Trophoblast cell (in vitro differentiated cells and primary cell): Measurements from ENCODE around the gene CRY1.

Experiments used
- DNase-seq, 2 donors: peaks; one replicate each; pipeline ENCODE4 v3.0.0-alpha.2; 2016
- H2AFZ ChIP-seq: 2 replicates; pipeline ENCODE4 v1.6.1; 2013; ENCODE audit warnings: low read length, moderate library complexity, mild to moderate bottlenecking; ENCODE audit not compliant: insufficient read depth, poor library complexity
- H2AK5ac ChIP-seq: 2 replicates; pipeline ENCODE4 v1.6.1; 2013; ENCODE audit warnings: mild to moderate bottlenecking, low read length
- H2BK120ac ChIP-seq: 2 replicates; pipeline ENCODE4 v1.6.1; 2013; ENCODE audit warnings: low read length, mild to moderate bottlenecking, moderate library complexity; ENCODE audit not compliant: insufficient read depth, poor library complexity
- H2BK12ac ChIP-seq: 2 replicates; pipeline ENCODE4 v1.6.1; 2013; ENCODE audit warnings: mild to moderate bottlenecking, low read length, moderate library complexity
- H2BK5ac ChIP-seq: 2 replicates; pipeline ENCODE4 v1.6.1; 2013; ENCODE audit warnings: low read length, low read depth, moderate library complexity, mild to moderate bottlenecking; ENCODE audit not compliant: poor library complexity
- H3K14ac ChIP-seq: 2 replicates; pipeline ENCODE4 v1.6.1; 2013; ENCODE audit warnings: mild to moderate bottlenecking, low read length
- H3K18ac ChIP-seq: 2 replicates; pipeline ENCODE4 v1.6.1; 2013; ENCODE audit warnings: mild to moderate bottlenecking, low read length
- H3K23ac ChIP-seq: 2 replicates; pipeline ENCODE4 v1.6.1; 2013; ENCODE audit warnings: low read length
- H3K27ac ChIP-seq: 2 replicates; pipeline ENCODE4 v1.5.1; 2013; ENCODE audit warnings: low read depth, mild to moderate bottlenecking, inconsistent platforms, low read length, moderate library complexity
- H3K27me3 ChIP-seq: 2 replicates; pipeline ENCODE4 v1.6.1; 2013; ENCODE audit warnings: inconsistent platforms, mild to moderate bottlenecking, low read length, moderate library complexity; ENCODE audit not compliant: insufficient read depth
- H3K36me3 ChIP-seq, 2 experiments: 1 replicate in 1 of 2; 2 replicates in 1 of 2; pipeline ENCODE4 v1.6.1; 2013; ENCODE audit warnings: low read length in 2 of 2, mild to moderate bottlenecking in 2 of 2, moderate library complexity in 1 of 2; ENCODE audit not compliant: insufficient read depth in 2 of 2, control insufficient read depth in 1 of 2
- H3K4ac ChIP-seq: 2 replicates; pipeline ENCODE4 v1.6.1; 2013; ENCODE audit warnings: low read depth, mild to moderate bottlenecking, low read length, moderate library complexity
- H3K4me1 ChIP-seq, 2 experiments: 1 replicate in 1 of 2; 2 replicates in 1 of 2; pipeline ENCODE4 v1.6.1; 2013; ENCODE audit warnings: low read length in 2 of 2, mild to moderate bottlenecking in 2 of 2, moderate library complexity in 1 of 2; ENCODE audit not compliant: insufficient read depth in 2 of 2, control insufficient read depth in 1 of 2
- H3K4me2 ChIP-seq: 2 replicates; pipeline ENCODE4 v1.6.1; 2013; ENCODE audit warnings: inconsistent platforms, mild to moderate bottlenecking, low read length, moderate library complexity
- H3K4me3 ChIP-seq: 2 replicates; pipeline ENCODE4 v1.5.1; 2013; ENCODE audit warnings: mild to moderate bottlenecking, low read depth, low read length, inconsistent platforms
- H3K79me1 ChIP-seq: one replicate; pipeline ENCODE4 v1.6.1; 2013; ENCODE audit warnings: low read length
- H3K79me2 ChIP-seq: 2 replicates; pipeline ENCODE4 v1.6.1; 2013; ENCODE audit warnings: low read length, mild to moderate bottlenecking; ENCODE audit not compliant: control insufficient read depth, insufficient read depth, poor library complexity
- H3K9ac ChIP-seq: 2 replicates; pipeline ENCODE4 v1.6.1; 2013; ENCODE audit warnings: mild to moderate bottlenecking, low read length
- H3K9me3 ChIP-seq: 2 replicates; pipeline ENCODE4 v1.6.1; 2013; ENCODE audit warnings: low read depth, mild to moderate bottlenecking, control low read depth, inconsistent platforms, low read length; ENCODE audit not compliant: insufficient read depth
- H4K12ac ChIP-seq: 2 replicates; pipeline ENCODE4 v1.6.1; 2013; ENCODE audit warnings: low read depth, mild to moderate bottlenecking, low read length, moderate library complexity
- H4K8ac ChIP-seq: 2 replicates; pipeline ENCODE4 v1.6.1; 2013; ENCODE audit warnings: low read depth, mild to moderate bottlenecking, low read length, moderate library complexity
- H4K91ac ChIP-seq: one replicate; pipeline ENCODE4 v1.6.1; 2013; ENCODE audit warnings: low read depth, mild to moderate bottlenecking, low read length, moderate library complexity
- WGBS: extraction: QIAGEN DNeasy Blood & Tissue Kit; methylation state at CpG from one replicate; pipeline ENCODE4 v1.1.7; 2013; ENCODE audit warnings: missing lambda C conversion rate; ENCODE audit not compliant: insufficient read length, insufficient coverage; ENCODE audit errors: extremely low coverage; 5-methylcytosine and 5-hydroxymethylcytosine counted together

Gene CRY1

DNA sequence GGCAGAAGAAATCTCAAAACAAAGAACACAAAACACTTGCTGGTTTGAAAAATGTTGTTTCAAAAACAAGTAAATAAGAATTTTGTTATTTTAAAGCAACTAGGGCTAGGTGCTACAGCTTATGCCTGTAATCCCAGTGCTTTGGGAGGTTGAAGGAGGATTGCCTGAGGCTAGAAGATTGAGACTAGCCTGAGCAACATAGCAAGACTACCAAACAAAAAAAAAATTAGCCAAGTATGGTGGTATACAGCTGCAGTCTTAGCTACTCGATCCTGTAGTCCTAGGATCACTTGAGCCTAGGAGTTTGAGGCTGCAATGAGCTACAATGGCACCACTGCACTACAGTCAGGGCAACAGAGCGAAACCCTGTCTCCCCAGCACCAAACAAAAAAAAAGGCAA is 73.8 kb downstream of the CRY1 start:
- no CpG with 5 or more reads among the region's 2 CpGs for WGBS
- no peak overlapping the region for H3K9ac ChIP-seq
- H2AFZ ChIP-seq, result no peak overlapping the region
- no peak overlapping the region for H3K4me2 ChIP-seq
- H2BK5ac ChIP-seq, result no peak overlapping the region
- no peak overlapping the region for H4K12ac ChIP-seq
- H3K27ac ChIP-seq, result no peak overlapping the region
- H2BK12ac ChIP-seq, result no peak overlapping the region
- no peaks in the 10 kb centered on the region for H3K79me2 ChIP-seq
- no peak overlapping the region for H2AK5ac ChIP-seq
- H3K9me3 ChIP-seq, result no peaks in the 10 kb centered on the region
- H4K8ac ChIP-seq, result no peak overlapping the region
- DNase-seq, result peak; percentile 50 to 94
- H3K27me3 ChIP-seq, result no peaks in the 10 kb centered on the region
- no peak overlapping the region for H3K4ac ChIP-seq
- H3K4me1 ChIP-seq, result peaks cover 0 to 1% of the 10 kb centered on the region in 2 experiments
- H3K14ac ChIP-seq, result no peak overlapping the region
- no peak overlapping the region for H3K4me3 ChIP-seq
- no peak overlapping the region for H2BK120ac ChIP-seq
- no peak overlapping the region for H3K18ac ChIP-seq
- H4K91ac ChIP-seq, result no peak overlapping the region
- no peaks in the 10 kb centered on the region for H3K36me3 ChIP-seq
- no peaks in the 10 kb centered on the region for H3K79me1 ChIP-seq
- H3K23ac ChIP-seq, result no peak overlapping the region

DNA sequence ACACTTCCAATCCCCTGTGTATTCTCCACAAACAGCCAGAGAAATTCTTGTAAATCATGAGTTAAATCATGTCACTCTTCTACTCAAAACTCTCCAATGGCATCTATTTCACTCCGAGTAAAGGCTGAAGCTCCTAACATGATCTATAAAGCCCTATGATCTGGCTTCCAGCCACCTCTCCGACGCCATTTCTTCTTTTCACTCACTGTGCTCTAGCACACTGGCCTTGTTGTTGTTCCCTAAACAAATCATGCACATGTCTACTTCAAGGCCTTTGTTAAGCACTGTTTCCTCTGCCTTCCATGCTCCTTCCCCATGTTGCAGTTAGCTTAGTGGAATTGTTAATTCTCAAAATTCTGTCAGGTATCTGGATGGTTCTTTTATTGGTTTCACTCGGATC is 76.3 kb downstream of the CRY1 start:
- Histone ChIP-seq H3K9ac (no peak overlapping the region), H3K4ac (no peak overlapping the region), H4K12ac (no peak overlapping the region), H2BK120ac (no peak overlapping the region), H4K8ac (no peak overlapping the region), H3K4me3 (no peak overlapping the region), H3K79me2 (no peaks in the 10 kb centered on the region), H2AFZ (no peak overlapping the region), H3K4me1 (peaks cover 0 to 1% of the 10 kb centered on the region in 2 experiments), H2AK5ac (no peak overlapping the region), H2BK5ac (no peak overlapping the region), H3K79me1 (no peaks in the 10 kb centered on the region), H3K9me3 (no peaks in the 10 kb centered on the region), H3K14ac (no peak overlapping the region), H3K23ac (no peak overlapping the region), H3K18ac (no peak overlapping the region), H3K4me2 (no peak overlapping the region), H3K36me3 (no peaks in the 10 kb centered on the region), H2BK12ac (no peak overlapping the region), H4K91ac (no peak overlapping the region), H3K27me3 (no peaks in the 10 kb centered on the region), H3K27ac (no peak overlapping the region)
- no peak for DNase-seq
- WGBS, result no CpG with 5 or more reads among the region's 4 CpGs

DNA sequence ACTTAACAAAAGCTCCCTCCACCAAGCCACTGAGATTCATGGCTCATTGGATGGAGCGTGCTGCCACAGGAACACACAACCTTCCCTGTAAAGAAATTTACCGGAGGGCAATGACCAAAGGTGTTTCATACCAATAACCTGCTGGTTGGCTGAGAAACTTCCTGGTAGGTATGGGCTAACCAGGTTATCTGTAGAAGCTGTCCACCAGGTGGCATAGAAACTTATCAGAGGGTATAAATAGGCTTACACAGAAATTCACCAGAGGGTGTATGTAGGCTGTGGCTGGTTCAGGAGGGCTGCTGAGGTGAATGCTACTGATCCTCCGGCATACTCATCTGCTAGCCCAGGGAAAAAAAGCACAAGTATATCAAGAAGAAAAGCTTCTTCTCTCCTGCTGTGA is 79.3 kb downstream of the CRY1 start:
- Histone ChIP-seq H3K23ac (no peak overlapping the region), H3K4ac (no peak overlapping the region), H2AFZ (no peak overlapping the region), H3K18ac (no peak overlapping the region), H2BK5ac (no peak overlapping the region), H3K4me1 (no peaks in the 10 kb centered on the region), H3K14ac (no peak overlapping the region), H4K8ac (no peak overlapping the region), H2BK12ac (no peak overlapping the region), H3K79me2 (no peaks in the 10 kb centered on the region), H3K27me3 (no peaks in the 10 kb centered on the region), H3K79me1 (no peaks in the 10 kb centered on the region), H3K4me3 (no peak overlapping the region), H2AK5ac (no peak overlapping the region), H3K4me2 (no peak overlapping the region), H3K36me3 (peaks cover 0 to 2% of the 10 kb centered on the region in 2 experiments), H3K9me3 (no peaks in the 10 kb centered on the region), H3K9ac (no peak overlapping the region), H2BK120ac (no peak overlapping the region), H3K27ac (no peak overlapping the region), H4K12ac (no peak overlapping the region), H4K91ac (no peak overlapping the region)
- no CpG with 5 or more reads among the region's 3 CpGs for WGBS
- DNase-seq, result peak; percentile 93 to 97

DNA sequence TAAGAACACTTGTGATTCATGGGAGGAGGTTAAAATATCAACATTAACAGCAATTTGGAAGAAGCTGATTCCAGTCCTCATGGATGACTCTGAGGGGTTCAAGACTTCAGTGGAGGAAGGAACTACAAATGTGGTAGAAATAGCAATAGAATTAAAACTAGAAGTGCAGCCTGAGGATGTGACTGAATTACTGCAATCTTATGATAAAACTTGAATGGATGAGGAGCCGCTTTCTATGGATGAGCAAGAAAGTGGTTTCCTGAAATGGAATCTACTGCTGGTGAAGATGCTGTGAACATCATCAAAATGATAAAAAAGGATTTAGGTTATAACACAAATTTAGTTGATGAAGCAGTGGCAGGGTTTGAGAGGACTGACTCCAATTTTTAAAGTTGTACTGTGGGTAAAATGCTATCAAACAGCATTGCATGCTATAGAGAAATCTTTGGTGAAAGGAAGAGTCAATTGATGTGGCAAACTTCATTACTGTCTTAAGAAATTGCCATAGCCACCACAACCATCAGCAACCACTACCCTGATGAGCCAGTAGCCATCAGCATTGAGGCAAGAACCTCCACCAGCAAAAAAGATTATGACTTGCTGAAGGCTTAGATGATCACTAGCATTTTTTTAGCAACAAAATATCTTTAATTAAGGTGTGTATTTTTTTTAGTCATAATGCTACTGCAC is 80.5 kb downstream of the CRY1 start:
- H3K36me3 ChIP-seq, result peaks cover 0 to 2% of the 10 kb centered on the region in 2 experiments
- H3K9me3 ChIP-seq, result no peaks in the 10 kb centered on the region
- no peak overlapping the region for H3K14ac ChIP-seq
- H3K27me3 ChIP-seq, result no peaks in the 10 kb centered on the region
- WGBS, result no CpG with 5 or more reads among the region's 1 CpG
- no peak overlapping the region for H4K12ac ChIP-seq
- H2BK12ac ChIP-seq, result no peak overlapping the region
- no peak overlapping the region for H2BK5ac ChIP-seq
- H2AK5ac ChIP-seq, result no peak overlapping the region
- no peak overlapping the region for H3K27ac ChIP-seq
- H2AFZ ChIP-seq, result no peak overlapping the region
- H2BK120ac ChIP-seq, result no peak overlapping the region
- H3K4me2 ChIP-seq, result no peak overlapping the region
- no peak overlapping the region for H4K91ac ChIP-seq
- H3K79me1 ChIP-seq, result no peaks in the 10 kb centered on the region
- no peak overlapping the region for H3K4ac ChIP-seq
- no peaks in the 10 kb centered on the region for H3K4me1 ChIP-seq
- H3K79me2 ChIP-seq, result no peaks in the 10 kb centered on the region
- no peak for DNase-seq
- no peak overlapping the region for H3K23ac ChIP-seq
- H4K8ac ChIP-seq, result no peak overlapping the region
- no peak overlapping the region for H3K9ac ChIP-seq
- no peak overlapping the region for H3K4me3 ChIP-seq
- H3K18ac ChIP-seq, result no peak overlapping the region
